Gastroesophageal sphincter (tissue), 4 donors: Measurements from ENCODE around the gene NPSR1. TPM values are rescaled to one million over a fixed set of nuclear protein-coding genes. Genes with fewer than 3 reads are reported as not detected.
"Not testable (repeated sequence)": the region's sequence is repeated elsewhere in the genome, so short reads cannot be mapped to it uniquely, and the experiment has no call there.

Source experiments
- ATAC-seq: fragments of 150-250 bp; one replicate; pipeline ENCODE4 v1.9.1; 2016; ENCODE audit warnings: mild to moderate bottlenecking, moderate library complexity
- H3K27ac ChIP-seq, 4 donors: fragments of 200-600 bp; sonication (generic) in 3 of 4; 1 replicate in 3 of 4; 2 replicates in 1 of 4; pipeline ENCODE4 v1.5.1; 2016 to 2019
- H3K27me3 ChIP-seq: fragments of 200-600 bp; sonication (generic); one replicate; pipeline ENCODE4 v1.5.1; 2019
- H3K36me3 ChIP-seq, 2 donors: fragments of 200-600 bp; sonication (generic); one replicate each; pipeline ENCODE4 v1.5.1; 2019; ENCODE audit warnings: control low read depth in 1 of 2
- H3K4me1 ChIP-seq, 3 donors: fragments of 200-600 bp; sonication (generic); 1 replicate in 2 of 3; 2 replicates in 1 of 3; pipeline ENCODE4 v1.5.1; 2016 to 2019; ENCODE audit warnings: control low read depth in 2 of 3
- H3K4me3 ChIP-seq, 2 donors: fragments of 200-600 bp; sonication (generic); one replicate each; pipeline ENCODE4 v1.5.1; 2019; ENCODE audit warnings: mild to moderate bottlenecking in 1 of 2, moderate library complexity in 1 of 2
- H3K9me3 ChIP-seq, 3 donors: fragments of 200-600 bp; sonication (generic); one replicate each; pipeline ENCODE4 v1.5.1; 2017 to 2019; ENCODE audit warnings: control low read depth in 2 of 3
- CTCF ChIP-seq, 4 experiments: fragments of 200-600 bp in 2 of 4; fragments of 450-650 bp in 2 of 4; sonication (generic) in 1 of 4; IDR thresholded peaks; one replicate each; pipeline ENCODE4 v1.5.1; 2017 to 2019; ENCODE audit warnings: antibody characterized with exemption in 4 of 4, mild to moderate bottlenecking in 2 of 4, moderate library complexity in 2 of 4
- EP300 ChIP-seq: sonication (generic); formaldehyde crosslinking; IDR thresholded peaks from one replicate; pipeline ENCODE4 v1.6.1; 2017; ENCODE audit warnings: antibody characterized with exemption, mild to moderate bottlenecking
- POLR2A ChIP-seq, 2 donors: fragments of 450-650 bp; IDR thresholded peaks; one replicate each; pipeline ENCODE4 v1.6.1; 2017; ENCODE audit warnings: antibody characterized with exemption in 2 of 2, mild to moderate bottlenecking in 2 of 2, moderate library complexity in 1 of 2
- POLR2AphosphoS5 ChIP-seq: sonication (generic); formaldehyde crosslinking; IDR thresholded peaks from one replicate; pipeline ENCODE4 v1.6.1; 2017; ENCODE audit warnings: antibody characterized with exemption
- WGBS, 2 donors: methylation state at CpG; one replicate each; pipeline ENCODE4 v1.1.5; 2018; ENCODE audit warnings: low coverage in 1 of 2; 5-methylcytosine and 5-hydroxymethylcytosine counted together
- total RNA-seq, 4 donors: library from RNA; depleted of rRNA; stranded (reverse); fragments of >200 nt; gene quantifications; one replicate each; pipeline ENCODE4 v1.1.0, GENCODE V29; 2016

NPSR1 gene
- total RNA-seq, 4 donors from 2014 or later = not detected

GRCh38 chr7:34869057-34869456 is 211.0 kb downstream of the NPSR1 start:
- H3K27me3 ChIP-seq = no peaks in the 10 kb centered on the region
- no peak for TF ChIP-seq POLR2A (IDR thresholded peaks at IDR 0.05)
- no peak for TF ChIP-seq EP300
- no peak for TF ChIP-seq CTCF (IDR thresholded peaks at IDR 0.05)
- TF ChIP-seq POLR2AphosphoS5 = no peak
- H3K27ac ChIP-seq = no peak overlapping the region
- no peak for ATAC-seq
- no peak overlapping the region for H3K4me3 ChIP-seq
- H3K36me3 ChIP-seq = no peaks in the 10 kb centered on the region
- H3K4me1 ChIP-seq = no peaks in the 10 kb centered on the region
- peaks cover 0 to 15% (median 0%) of the 10 kb centered on the region in 3 donors for H3K9me3 ChIP-seq
- WGBS, 2 donors = 59 to 80% methylated on average over 3 to 5 of the region's 6 CpGs

GRCh38 chr7:34870041-34870440 is 212.0 kb downstream of the NPSR1 start:
- not testable (repeated sequence) for ATAC-seq
- WGBS, 2 donors = 67% methylated on average over 1 of the region's 2 CpGs; no CpG with 5 or more reads in 1 of the 2 donors

GRCh38 chr7:34874329-34874728 is 216.3 kb downstream of the NPSR1 start:
- H3K27me3 ChIP-seq, H3K27ac ChIP-seq, H3K36me3 ChIP-seq, H3K4me3 ChIP-seq, H3K4me1 ChIP-seq, ATAC-seq: not testable (repeated sequence)
- H3K9me3 ChIP-seq = peaks cover 0 to 15% (median 0%) of the 10 kb centered on the region in 3 donors
- 90% methylated on average over 3 of the region's 4 CpGs; no CpG with 5 or more reads in 1 of the 2 donors for WGBS, 2 donors

More at GRCh38 chr7:34870041-34870440, 212.0 kb downstream of the NPSR1 start:
- not testable (repeated sequence) for H3K27me3 ChIP-seq, H3K4me1 ChIP-seq, H3K4me3 ChIP-seq, H3K36me3 ChIP-seq, H3K27ac ChIP-seq
- peaks cover 0 to 15% (median 0%) of the 10 kb centered on the region in 3 donors for H3K9me3 ChIP-seq

GRCh38 chr7:34875481-34875880 is 217.5 kb downstream of the NPSR1 start:
- no peak overlapping the region for H3K27ac ChIP-seq
- no peak overlapping the region for H3K4me3 ChIP-seq
- TF ChIP-seq EP300 (no peak), POLR2AphosphoS5 (no peak), CTCF (IDR thresholded peaks at IDR 0.05) (no peak), POLR2A (IDR thresholded peaks at IDR 0.05) (no peak)
- no peaks in the 10 kb centered on the region for H3K27me3 ChIP-seq
- peaks cover 0 to 15% (median 0%) of the 10 kb centered on the region in 3 donors for H3K9me3 ChIP-seq
- ATAC-seq = no peak
- WGBS, 2 donors = 84 to 88% methylated on average over 2 to 5 of the region's 5 CpGs
- no peaks in the 10 kb centered on the region for H3K4me1 ChIP-seq
- H3K36me3 ChIP-seq = no peaks in the 10 kb centered on the region

- not testable (repeated sequence) for H3K27ac ChIP-seq, H3K36me3 ChIP-seq, H3K4me3 ChIP-seq, ATAC-seq, H3K4me1 ChIP-seq, H3K27me3 ChIP-seq
- WGBS, 2 donors = 29 to 46% methylated on average over 7 to 8 of the region's 8 CpGs
- H3K9me3 ChIP-seq = peaks cover 0 to 16% (median 0%) of the 10 kb centered on the region in 3 donors
Observed at GRCh38 chr7:34878944-34879735, 221.1 kb downstream of the NPSR1 start.

GRCh38 chr7:34879871-34880270 is 221.9 kb downstream of the NPSR1 start:
- no peak for ATAC-seq
- H3K27me3 ChIP-seq = no peaks in the 10 kb centered on the region
- no peak overlapping the region for H3K4me3 ChIP-seq
- no peaks in the 10 kb centered on the region for H3K36me3 ChIP-seq
- no peak overlapping the region for H3K27ac ChIP-seq
- no peaks in the 10 kb centered on the region for H3K4me1 ChIP-seq
- peaks cover 0 to 24% (median 0%) of the 10 kb centered on the region in 3 donors for H3K9me3 ChIP-seq
- TF ChIP-seq POLR2AphosphoS5 (no peak), EP300 (no peak), POLR2A (IDR thresholded peaks at IDR 0.05) (no peak), CTCF (IDR thresholded peaks at IDR 0.05) (no peak)
- 33 to 66% methylated on average over 1 to 2 of the region's 2 CpGs for WGBS, 2 donors

- peaks cover 0 to 28% (median 0%) of the 10 kb centered on the region in 3 donors for H3K9me3 ChIP-seq
- not testable (repeated sequence) for ATAC-seq, H3K4me3 ChIP-seq, H3K27ac ChIP-seq, H3K36me3 ChIP-seq, H3K4me1 ChIP-seq, H3K27me3 ChIP-seq
- 100% methylated on average over 1 of the region's 1 CpG for WGBS, 2 donors
Observed at GRCh38 chr7:34883855-34884254, 225.8 kb downstream of the NPSR1 start.
